ENCODE measurements around the gene SYTL4. TPM values are rescaled to one million over a fixed set of nuclear protein-coding genes. Genes with fewer than 3 reads are reported as not detected.

SYTL4 gene
- total and polyA plus RNA-seq, 2 of the 13 experiments (the other 11 are each of a cell fraction or from before 2014, with no cell fraction given): 0.41 to 0.73 TPM

GRCh38 chrX:100649550-100650356 lies 82.2 kb downstream of the SYTL4 start (continued):
- no peak for TF ChIP-seq ZNF280D (CRISPR knock-in tag; IDR thresholded peaks at IDR 0.05)
- TF ChIP-seq ZNF589 (CRISPR knock-in tag; conservative IDR thresholded peaks at IDR 0.05): no peak
- peak; percentile 28; the same call in 1 of the 2 replicates for TF ChIP-seq GABPB1 (CRISPR knock-in tag; IDR thresholded peaks at IDR 0.05)
- no peak for TF ChIP-seq HDAC6 (IDR thresholded peaks at IDR 0.05; ENCODE audit: low read depth, low read length)
- peak; percentile 55 for TF ChIP-seq ZNF687 (CRISPR knock-in tag; IDR thresholded peaks at IDR 0.05)
- TF ChIP-seq ZNF382 (CRISPR knock-in tag; IDR thresholded peaks at IDR 0.05; ENCODE audit: borderline replicate concordance): no peak
- TF ChIP-seq SALL1 (CRISPR knock-in tag; IDR thresholded peaks at IDR 0.05): peak; percentile 73
- no peak for TF ChIP-seq NFE2L1 (CRISPR knock-in tag; IDR thresholded peaks at IDR 0.05; ENCODE audit: borderline replicate concordance)
- TF ChIP-seq PRPF4 (IDR thresholded peaks at IDR 0.05; ENCODE audit: low read depth, low read length, poor library complexity, severe bottlenecking): no peak
- no peak for TF ChIP-seq ZNF44 (CRISPR knock-in tag; IDR thresholded peaks at IDR 0.05)

Data from HepG2 (cell line).